HG02938 (cell line): ENCODE data around the gene ZNF574.

Experiments used
- ATAC-seq: cut with Tn5 transposase; IDR thresholded peaks from one replicate; pipeline ENCODE4 v1.9.1; 2021; ENCODE audit warnings: mild to moderate bottlenecking, moderate library complexity; ENCODE audit not compliant: unreplicated experiment

The ZNF574 gene

DNA sequence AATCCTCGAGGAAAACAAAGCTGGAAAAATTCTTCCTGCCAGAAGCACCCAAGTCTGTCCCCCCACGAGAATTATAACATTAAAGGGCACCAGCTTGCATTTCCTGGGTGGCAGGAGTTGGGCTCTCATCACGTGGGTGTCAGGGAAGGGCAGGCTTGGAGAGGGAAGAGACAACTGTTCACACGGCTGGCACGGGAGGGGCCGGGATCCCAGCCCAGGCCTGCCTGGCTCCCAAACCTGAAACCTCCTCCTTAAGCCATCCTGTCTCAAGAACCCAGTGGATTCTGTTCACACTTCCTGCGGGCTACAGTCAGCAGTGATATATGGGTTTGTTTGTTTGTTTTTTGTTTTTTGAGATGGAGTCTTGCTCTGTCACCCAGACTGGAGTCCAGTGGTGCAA lies 18.1 kb upstream of the ZNF574 start:
- no peak for ATAC-seq

DNA sequence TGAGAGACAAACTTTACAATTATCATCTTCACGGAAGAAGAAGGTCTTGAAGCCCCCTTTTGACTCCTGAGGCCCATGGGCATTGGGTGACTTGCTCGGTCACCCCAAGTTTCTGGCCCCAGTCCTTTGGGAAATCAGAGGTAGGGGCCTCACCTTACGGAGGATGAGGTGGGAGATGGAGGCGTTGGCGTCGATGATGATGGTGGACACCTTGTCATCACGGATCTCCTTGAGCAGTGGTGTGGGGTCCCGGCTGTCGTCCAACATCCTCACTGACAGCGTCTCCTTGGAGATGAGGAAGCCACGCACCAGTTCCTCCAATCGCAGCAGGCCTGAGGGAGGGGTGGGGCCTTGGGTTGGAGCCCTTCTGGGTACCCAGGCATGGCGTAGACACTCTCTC lies 16.8 kb upstream of the ZNF574 start:
- ATAC-seq, result no peak

DNA sequence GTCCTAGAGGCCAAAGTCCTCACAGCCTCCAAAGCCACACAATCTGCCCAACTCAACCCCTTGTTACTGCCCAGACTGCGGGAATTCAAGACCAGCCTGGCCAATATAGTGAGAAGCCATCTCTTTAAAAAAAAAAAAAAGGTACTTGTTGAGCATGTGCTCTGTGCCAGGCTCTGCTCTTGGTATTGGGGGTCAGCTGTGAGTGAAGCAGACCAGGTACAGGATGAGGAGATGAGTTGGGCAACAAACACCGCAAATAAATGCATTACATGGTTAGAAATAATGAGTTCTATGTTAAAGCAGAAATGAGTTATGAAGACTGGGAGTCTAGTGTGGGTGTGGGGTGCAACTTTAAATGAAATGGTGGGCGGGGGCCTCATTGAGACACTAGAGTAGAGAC lies 15.8 kb upstream of the ZNF574 start:
- ATAC-seq, result no peak

DNA sequence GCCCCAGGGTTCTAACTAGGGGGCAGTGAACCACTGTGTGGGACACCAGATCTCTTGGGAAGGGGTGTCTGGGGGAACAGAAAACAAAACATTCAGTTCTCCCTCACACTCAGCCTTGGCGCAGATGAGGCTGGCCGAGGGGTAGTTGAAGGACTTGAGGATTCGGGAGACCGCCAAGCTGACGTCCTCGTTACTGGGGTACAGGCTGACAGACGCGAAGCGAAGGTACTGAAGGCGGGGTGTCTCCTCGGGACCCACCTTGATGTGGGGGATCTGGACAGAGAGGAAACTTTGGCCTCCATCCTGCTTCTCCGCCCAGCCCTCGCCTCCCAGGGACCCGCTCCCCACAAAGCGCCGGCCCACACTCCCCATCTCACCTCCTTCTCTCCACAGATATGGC lies 13.6 kb upstream of the ZNF574 start:
- no peak for ATAC-seq

DNA sequence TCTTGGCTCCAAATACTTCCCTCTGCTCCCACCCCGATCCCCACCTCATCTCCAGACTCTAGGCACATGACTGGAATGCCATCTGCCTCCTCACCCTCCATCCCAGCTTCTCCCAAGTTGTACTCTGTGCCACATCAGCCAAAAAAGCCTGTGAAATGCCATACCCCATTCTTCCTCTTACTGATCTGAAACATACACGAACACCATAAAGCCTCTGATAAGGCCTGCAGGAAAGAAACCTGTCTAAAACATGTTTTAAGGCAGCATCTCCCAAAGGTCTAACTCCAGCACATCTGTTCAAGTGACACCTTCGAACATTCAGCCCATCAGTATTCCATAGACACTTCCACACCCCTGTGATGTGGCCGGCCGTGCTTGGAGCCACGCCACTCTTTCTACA lies 11.5 kb upstream of the ZNF574 start:
- ATAC-seq, result no peak

DNA sequence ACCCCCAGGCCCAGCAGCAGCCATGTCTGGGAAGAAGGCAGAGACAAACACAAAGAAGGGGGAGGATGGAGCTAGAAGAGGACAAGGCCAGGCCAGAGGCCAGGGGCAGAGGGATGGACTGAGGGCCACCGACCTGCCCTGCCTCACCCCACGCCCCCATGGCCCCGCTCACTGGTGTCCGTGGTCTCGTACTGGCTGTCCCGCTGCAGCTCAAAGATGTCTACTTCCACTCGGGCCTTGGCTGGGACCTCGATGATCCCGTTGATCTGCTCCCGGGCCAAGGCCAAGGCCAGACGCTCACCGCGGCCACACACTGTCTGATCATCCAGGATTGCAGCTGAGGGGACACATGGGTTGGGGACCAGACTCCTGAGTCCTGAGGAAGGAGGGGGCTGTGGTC lies 10.9 kb upstream of the ZNF574 start:
- no peak for ATAC-seq

DNA sequence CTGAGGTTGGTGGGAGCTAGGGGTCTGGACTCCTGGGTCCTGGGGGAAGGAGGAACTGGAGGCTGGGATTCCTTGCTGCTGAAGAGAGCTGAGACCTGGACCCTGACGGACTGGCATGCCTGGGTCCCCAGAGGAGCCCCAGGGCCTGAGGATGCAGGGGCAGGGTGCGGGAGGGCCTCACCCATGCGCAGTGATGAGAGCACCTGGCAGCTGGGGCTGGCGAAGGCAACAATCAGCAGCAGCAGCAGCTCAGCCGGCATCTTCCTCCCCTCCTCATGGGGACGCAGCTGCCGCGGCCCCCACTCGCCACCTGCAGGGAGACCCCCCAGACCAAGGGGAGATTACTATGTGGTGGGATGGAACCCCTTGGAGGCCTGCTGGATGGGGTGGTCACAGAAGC lies 10.5 kb upstream of the ZNF574 start:
- no peak for ATAC-seq

- no peak for ATAC-seq
Measured at GRCh38 chr19:42066075-42066754, 9.8 kb upstream of the ZNF574 start.

GRCh38 chr19:42067315-42067888 lies 8.6 kb upstream of the ZNF574 start:
- ATAC-seq, result no peak

DNA sequence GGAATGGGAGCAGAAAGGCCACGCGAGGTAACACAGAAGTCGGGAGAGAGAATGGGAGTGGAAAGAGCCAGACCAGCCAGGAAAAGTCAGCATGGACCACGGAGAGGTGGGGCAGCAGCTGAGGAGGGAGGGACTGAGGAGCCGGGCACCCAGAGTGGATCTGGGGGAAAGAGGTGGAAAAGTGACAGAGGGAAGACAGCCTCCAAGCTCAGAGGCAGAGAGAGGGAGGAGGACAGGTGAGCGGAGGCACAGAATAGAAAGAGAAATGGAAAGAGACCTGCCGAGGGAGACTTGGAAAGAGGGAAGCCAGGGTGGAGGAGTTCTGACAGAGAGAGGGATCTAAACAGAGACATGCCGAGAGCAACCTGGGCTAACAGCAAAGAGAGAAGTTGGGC lies 7.6 kb upstream of the ZNF574 start:
- ATAC-seq, result no peak

- no peak for ATAC-seq
Measured at GRCh38 chr19:42068756-42069571, 7.0 kb upstream of the ZNF574 start.

GRCh38 chr19:42069619-42070351 lies 6.2 kb upstream of the ZNF574 start, which contains the start of gene GRIK5:
Gene GRIK5 (minus strand): TSS chr19:42070206. CDS start chr19:42065770, 4,436 bp downstream.
- ATAC-seq, result no peak

DNA sequence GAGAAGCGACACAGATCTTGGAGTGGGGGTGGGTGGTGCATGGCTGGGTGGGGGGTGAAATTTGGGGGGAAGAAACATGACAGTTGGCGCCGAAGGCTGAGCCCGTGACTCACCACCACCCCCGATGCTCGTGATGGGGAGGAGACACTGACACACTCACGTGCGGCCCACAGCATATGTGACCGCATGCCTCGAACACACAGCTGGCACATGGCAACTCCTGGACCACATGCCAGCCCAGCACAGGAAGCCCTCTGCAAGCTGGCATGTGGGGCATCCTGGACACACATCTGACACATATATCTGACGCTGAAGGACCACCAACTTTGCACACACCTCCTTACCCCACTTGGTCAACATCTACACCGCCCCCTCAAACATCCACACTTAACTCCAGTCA lies 4.7 kb upstream of the ZNF574 start:
- no peak for ATAC-seq

- ATAC-seq, result no peak
Measured at GRCh38 chr19:42074513-42075363, 1.2 kb upstream of the ZNF574 start.

GRCh38 chr19:42075364-42075615 lies 676 bp upstream of the ZNF574 start:
- no peak for ATAC-seq

- ATAC-seq, result no peak
Measured at GRCh38 chr19:42076380-42076944, 496 bp downstream of the ZNF574 start.

- ATAC-seq, result no peak
Measured at GRCh38 chr19:42078058-42078457, 2.1 kb downstream of the ZNF574 start.

- no peak for ATAC-seq
Measured at GRCh38 chr19:42078538-42079275, 2.7 kb downstream of the ZNF574 start.

DNA sequence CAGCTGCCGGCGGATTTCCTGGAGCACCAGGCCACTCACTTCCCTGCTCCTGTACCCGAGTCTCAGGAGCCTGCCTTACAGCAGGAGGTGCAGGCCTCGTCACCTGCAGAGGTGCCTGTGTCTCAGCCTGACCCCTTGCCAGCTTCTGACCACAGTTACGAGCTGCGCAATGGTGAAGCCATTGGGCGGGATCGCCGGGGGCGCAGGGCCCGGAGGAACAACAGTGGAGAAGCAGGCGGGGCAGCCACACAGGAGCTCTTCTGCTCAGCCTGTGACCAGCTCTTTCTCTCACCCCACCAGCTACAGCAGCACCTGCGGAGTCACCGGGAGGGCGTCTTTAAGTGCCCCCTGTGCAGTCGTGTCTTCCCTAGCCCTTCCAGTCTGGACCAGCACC lies 3.3 kb downstream of the ZNF574 start:
- no peak for ATAC-seq
